Omental fat pad (tissue), 4 donors: Measurements from ENCODE around the gene FTCD. TPM values are rescaled to one million over a fixed set of nuclear protein-coding genes. Genes with fewer than 3 reads are reported as not detected.

Experiments used
- ATAC-seq: fragments of 150-250 bp; one replicate; pipeline ENCODE4 v1.9.1; 2016; ENCODE audit warnings: mild to moderate bottlenecking, moderate library complexity; ENCODE audit not compliant: low FRiP score
- DNase-seq: peaks from one replicate; pipeline ENCODE4 v3.0.0-alpha.2; 2019; ENCODE audit warnings: low spot score
- total RNA-seq, 4 donors: library from RNA; depleted of rRNA; stranded (reverse); fragments of >200 nt; gene quantifications; one replicate each; pipeline ENCODE4 v1.1.0, GENCODE V29; 2016
- TF ChIP-seq, protein P1 (sequence below), 3 donors: fragments of 450-650 bp; IDR thresholded peaks; one replicate each; pipeline ENCODE4 v1.5.1; 2016 to 2017; ENCODE audit warnings: antibody characterized with exemption in 3 of 3, mild to moderate bottlenecking in 3 of 3, moderate library complexity in 2 of 3

FTCD gene
- total RNA-seq, 4 donors from 2014 or later = not detected

DNA sequence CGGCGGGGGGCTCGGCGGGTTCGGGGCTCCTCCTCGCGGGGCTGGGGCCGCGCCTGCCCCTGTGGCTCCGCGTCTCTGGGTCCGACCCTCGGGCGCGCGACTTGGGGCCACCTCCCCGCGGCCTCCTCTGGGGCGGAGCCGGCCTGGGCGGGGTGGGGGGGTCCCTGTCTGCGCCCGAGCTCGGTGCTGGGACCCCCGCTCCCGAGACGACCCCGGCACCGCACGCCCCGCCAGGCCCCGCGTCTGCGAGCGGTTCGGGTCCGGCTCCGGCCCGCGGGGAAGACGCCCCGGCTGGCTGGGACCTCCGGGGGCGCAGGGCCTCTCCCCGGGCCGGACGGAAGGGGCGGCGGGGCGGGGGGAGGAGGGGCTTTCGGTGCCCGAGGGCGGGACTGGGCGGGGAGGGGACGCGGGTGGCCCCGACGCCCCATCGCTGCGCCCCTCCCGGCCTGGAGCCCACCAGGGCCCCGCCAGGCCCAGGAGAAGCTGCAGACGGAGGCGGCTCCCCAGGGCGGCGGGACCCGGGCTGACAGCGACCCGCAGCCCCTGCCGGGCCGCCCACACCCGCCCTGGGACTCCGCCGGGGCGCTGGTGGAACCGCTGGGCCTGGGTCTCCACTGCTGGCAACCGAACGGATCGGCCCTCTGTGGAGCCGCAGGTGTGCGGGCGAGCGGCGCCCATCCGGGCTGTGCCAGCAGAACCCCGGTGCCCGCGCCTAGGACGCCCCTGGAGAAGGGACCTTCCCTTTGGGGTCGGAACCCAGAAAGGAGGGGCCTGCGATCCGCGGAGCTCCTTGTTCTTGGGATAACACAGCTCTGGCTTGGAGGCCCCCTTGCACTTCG lies 56.9 kb downstream of the FTCD start:
- DNase-seq = peak; percentile 7
- ATAC-seq = peak; percentile 18
- TF ChIP-seq, protein P1, sequence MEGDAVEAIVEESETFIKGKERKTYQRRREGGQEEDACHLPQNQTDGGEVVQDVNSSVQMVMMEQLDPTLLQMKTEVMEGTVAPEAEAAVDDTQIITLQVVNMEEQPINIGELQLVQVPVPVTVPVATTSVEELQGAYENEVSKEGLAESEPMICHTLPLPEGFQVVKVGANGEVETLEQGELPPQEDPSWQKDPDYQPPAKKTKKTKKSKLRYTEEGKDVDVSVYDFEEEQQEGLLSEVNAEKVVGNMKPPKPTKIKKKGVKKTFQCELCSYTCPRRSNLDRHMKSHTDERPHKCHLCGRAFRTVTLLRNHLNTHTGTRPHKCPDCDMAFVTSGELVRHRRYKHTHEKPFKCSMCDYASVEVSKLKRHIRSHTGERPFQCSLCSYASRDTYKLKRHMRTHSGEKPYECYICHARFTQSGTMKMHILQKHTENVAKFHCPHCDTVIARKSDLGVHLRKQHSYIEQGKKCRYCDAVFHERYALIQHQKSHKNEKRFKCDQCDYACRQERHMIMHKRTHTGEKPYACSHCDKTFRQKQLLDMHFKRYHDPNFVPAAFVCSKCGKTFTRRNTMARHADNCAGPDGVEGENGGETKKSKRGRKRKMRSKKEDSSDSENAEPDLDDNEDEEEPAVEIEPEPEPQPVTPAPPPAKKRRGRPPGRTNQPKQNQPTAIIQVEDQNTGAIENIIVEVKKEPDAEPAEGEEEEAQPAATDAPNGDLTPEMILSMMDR (IDR thresholded peaks at IDR 0.05) = no peak

DNA sequence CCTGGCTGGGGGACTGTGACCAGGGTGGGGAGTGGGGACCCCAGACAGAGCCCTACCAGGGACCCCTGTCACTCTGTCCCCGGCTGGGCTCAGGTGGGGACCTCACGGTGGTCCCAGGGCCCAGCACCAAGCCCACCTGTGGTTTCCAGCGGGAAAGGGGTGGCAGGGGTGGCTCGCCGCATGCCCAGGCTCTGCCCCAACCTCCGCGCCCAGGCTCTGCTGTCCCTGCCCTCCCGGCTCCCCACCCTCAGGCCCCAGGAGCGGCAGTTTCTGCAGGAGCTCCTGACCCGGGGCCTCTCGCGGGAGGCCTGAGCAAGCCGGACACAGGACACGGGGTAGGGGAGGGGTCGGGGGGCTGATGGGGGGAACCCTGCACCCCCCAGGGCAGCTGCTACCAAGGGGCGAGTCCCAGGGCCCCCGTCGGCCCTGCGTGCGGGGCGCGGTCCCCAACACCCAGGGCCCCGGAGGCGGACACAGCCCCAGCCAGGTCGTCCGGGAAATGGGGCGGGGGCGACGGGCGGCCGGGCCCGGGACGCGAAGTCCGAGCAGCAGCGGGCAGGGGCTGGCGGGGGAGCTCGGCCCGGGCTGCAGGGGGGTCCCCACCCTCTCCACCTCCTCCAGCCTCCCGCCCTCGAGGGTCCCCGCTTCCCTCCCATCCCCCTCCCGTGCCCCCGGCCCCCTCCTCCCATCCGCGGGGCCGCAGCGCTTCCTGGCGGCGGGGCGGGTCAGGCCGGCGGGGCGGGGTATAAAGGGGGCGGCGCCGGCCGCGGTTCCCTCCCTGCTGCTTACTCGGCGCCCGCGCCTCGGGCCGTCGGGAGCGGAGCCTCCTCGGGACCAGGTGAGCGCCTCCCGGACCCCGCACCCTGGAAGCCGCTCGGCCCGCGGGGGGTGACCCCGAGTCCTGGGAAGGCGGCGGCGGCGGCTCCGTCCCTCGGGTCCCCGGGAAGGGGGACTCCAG lies 57.8 kb downstream of the FTCD start, which contains the start of gene COL6A2:
COL6A2 (plus strand) TSS at position 777 of the 958 bp plus-strand sequence.
- DNase-seq (peak; percentile 28), ATAC-seq (peak; percentile 82)
- TF ChIP-seq, protein P1 (IDR thresholded peaks at IDR 0.05) = no peak

DNA sequence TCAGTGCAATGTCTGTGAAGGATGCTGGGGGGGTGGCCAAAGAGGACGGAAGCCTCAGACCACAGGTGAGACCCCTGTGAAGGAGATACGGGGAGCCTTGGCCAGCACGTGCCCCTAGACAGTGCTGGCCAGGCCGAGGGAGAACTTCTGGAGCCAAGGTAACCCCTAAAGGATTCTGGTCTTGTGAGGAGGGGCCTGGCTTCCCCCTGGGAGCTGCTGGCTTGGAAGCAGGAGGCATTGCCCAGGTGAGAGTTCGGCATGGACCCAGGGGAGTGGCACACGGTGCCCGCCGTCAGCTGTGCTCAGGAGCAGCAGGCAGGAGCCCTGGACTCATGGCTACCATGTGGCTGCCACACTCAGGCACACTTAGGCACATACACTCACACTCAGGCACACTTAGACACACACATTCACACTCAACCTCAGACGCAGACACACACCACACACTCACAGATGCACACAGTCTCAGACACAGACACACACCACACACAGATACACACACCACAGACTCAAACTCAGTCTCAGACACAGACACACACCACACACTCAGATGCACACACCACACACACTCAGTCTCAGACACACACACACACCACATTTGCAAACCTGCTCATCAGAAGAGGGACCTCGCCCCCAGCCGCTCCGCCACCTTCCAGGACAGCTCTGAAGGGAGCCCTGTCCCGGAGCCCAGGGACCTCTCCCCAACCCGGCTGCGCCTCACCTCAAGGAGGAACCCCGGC lies 58.6 kb downstream of the FTCD start:
- TF ChIP-seq, protein P1 (IDR thresholded peaks at IDR 0.05) = no peak

DNA sequence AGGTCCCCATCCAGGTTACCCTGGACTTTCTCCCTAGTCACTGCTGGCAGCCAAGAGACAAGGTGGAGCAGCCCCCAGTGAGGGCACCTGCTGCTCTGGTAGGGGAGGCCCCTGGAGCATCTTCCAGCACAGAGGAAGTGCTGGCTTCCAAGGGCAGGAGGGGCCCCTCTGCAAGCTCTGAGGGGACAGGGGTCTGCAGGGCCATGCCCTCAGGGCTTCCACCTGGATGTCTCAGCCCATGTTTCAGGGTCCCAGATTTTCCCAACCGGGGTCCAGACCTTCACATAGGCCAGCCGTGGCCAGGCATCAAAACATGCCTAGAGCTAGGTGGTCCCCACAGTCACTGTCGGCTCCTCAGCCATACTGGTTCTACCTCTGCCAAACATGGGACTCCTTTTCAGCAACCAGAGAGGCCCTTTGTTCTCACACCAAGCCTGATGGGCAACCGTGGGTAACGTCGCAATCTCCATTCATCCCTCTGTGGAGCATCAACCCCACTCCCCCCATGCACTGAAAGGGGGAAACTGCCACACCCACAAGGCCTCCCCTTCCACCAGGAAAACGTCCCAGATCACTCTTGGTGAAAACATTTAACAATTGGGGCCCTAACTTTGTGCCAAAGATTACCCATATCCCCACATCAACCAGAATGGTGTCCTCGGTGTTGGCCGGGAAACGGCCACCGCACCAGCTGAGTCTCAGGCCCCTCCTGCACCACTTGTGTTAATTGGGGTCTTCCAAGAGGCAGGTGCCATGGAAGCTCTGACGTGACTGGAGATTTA lies 59.4 kb downstream of the FTCD start:
- no peak for ATAC-seq
- no peak for DNase-seq
- TF ChIP-seq, protein P1 (IDR thresholded peaks at IDR 0.05) = no peak

More for the DNA sequence above, 58.6 kb downstream of the FTCD start:
- no peak for ATAC-seq
- peak; percentile 22 for DNase-seq

DNA sequence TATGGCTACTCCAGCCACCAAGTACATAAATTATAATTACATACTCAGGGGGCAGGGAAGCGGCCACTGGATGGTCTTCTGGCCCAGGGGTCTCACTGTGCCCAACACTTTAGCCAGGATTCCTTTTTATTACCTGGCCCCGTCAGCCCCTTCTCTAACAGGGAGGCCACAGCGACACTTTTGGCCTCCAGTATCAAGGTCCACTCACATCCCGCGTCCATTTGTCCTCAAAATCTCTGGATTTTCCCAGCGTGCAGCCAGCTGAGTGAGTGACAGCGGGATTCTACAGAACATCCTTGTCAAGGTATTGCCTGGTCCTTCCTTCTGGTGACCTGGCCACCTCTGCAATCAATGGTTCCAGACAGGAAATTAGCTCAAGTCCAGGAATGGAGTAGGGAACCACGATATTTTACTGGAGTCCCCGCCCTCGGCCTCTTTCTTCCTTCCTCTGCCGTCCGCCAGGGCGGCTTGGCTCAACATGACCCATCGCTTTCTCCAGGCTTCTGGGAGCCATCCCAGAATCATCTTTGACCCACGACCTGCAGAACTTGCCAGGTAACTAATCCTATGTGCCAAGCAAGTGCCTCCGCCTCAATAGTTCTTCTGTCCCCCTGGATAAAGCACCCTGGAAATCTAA lies 60.2 kb downstream of the FTCD start:
- ATAC-seq (no peak), DNase-seq (peak; percentile 10)
- TF ChIP-seq, protein P1 (IDR thresholded peaks at IDR 0.05) = no peak
